Melanocyte of skin (primary cell): ENCODE measurements around the gene TSPEAR. TPM values are rescaled to one million over a fixed set of nuclear protein-coding genes. Genes with fewer than 3 reads are reported as not detected.

Experiments
- total RNA-seq, 2 donors: library from RNA; depleted of rRNA; stranded (reverse); fragments of >200 nt; gene quantifications; 2 replicates each; pipeline ENCODE4 v1.2.3, GENCODE V29; 2012

The TSPEAR gene
- not detected for total RNA-seq

GRCh38 chr21:44711327-44712202 lies at the start of gene TSPEAR:
TSS of gene TSPEAR (minus strand) at chr21:44711572. CDS start at chr21:44711514, 58 bp downstream.

DNA sequence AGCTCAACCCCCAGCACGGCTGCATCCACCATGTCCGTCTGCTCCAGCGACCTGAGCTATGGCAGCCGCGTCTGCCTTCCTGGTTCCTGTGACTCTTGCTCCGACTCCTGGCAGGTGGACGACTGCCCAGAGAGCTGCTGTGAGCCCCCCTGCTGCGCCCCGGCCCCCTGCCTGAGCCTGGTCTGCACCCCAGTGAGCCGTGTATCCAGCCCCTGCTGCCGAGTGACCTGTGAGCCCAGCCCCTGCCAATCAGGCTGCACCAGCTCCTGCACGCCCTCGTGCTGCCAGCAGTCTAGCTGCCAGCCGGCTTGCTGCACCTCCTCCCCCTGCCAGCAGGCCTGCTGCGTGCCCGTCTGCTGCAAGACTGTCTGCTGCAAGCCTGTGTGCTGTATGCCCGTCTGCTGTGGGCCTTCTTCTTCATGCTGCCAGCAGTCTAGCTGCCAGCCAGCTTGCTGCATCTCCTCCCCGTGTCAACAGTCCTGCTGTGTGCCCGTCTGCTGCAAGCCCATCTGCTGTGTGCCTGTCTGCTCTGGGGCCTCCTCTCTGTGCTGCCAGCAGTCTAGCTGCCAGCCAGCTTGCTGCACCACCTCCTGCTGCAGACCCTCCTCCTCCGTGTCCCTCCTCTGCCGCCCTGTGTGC lies 14.1 kb downstream of the TSPEAR start, which contains the start of gene KRTAP10-12:
Gene KRTAP10-12 (plus strand): TSS at position 1 of the 639 bp plus-strand sequence. CDS start 30 bp downstream, at position 31.

GRCh38 chr21:44681861-44682579 lies 29.4 kb downstream of the TSPEAR start, which contains the start of gene KRTAP12-1:
TSS of gene KRTAP12-1 (minus strand) at chr21:44682163. CDS start at chr21:44682123, 40 bp downstream.

GRCh38 chr21:44666401-44667320 lies 44.7 kb downstream of the TSPEAR start, which contains the start of gene KRTAP12-2:
TSS of gene KRTAP12-2 (minus strand) at chr21:44666927. CDS start at chr21:44666886, 41 bp downstream.

DNA sequence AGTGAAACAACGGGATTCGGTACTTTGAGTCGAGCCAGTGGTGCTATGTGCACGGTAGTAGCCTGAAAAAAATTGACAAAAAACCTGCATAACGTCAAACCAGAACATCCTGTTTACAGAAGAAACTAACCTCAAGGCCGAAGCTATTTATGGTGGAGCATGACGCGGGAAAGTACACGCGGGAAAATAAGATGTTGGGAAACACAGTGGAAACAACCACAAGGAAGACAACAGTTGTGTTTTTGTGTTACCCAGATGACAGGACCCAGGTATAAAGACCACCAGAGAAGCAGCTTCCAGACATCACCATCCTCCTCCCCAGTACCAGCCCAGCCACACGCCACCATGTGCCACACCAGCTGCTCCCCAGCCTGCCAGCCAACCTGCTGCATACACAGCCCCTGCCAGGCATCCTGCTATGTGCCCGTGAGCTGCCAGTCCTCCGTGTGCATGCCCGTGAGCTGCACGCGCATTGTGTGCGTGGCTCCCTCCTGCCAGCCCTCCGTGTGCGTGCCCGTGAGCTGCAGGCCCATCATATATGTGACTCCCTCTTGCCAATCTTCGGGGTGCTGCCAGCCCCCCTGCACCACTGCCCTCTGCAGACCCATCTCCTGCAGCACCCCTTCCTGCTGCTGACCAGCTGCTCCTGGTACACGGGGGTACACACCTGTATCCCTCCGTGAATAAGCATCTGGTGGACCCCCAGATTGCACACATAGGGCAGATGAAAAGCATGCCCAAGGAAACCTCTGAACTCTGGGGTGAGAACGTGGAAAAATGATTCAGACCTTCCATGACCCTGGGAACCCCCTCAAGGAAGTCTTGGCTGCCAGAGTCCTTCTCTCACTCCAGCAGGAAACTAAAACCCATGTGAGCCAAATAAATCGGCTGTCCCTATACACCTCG lies 53.5 kb downstream of the TSPEAR start, which contains the start of gene KRTAP12-3:
Gene KRTAP12-3 (plus strand): TSS at position 298 of the 906 bp plus-strand sequence. CDS start 48 bp downstream, at position 346.

DNA sequence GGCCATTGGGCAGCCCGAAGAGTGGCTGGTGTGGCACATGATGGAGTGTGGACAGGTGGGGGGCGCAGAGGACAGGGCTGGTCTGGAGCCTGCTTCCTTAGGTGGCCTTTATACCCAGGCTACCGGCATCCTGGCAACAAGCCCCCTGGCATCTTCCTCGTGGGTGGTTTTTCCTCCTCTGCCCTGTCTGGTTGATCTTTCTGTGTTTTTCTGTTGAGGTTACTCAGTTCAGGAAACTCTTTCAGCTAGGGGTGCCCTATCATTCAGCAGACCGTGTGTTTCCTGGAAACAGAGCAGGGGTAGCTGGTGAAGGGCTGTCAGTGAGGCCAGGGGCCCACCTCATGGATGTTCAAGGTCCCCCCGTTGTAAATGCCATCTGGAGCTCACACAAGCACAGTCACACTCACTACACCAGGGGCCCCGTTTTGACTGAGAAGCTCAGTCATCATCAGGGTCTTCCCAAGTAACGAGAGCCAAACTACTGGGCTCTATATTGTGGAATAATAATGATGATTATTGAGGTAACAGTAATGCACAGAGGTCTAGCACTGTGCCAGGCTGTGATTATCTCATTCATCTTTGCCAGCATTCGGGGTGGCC lies 56.7 kb downstream of the TSPEAR start, which contains the start of gene KRTAP12-4:
Gene KRTAP12-4 (minus strand): TSS at position 84 of the 600 bp plus-strand sequence. CDS start 45 bp downstream, at position 39.

DNA sequence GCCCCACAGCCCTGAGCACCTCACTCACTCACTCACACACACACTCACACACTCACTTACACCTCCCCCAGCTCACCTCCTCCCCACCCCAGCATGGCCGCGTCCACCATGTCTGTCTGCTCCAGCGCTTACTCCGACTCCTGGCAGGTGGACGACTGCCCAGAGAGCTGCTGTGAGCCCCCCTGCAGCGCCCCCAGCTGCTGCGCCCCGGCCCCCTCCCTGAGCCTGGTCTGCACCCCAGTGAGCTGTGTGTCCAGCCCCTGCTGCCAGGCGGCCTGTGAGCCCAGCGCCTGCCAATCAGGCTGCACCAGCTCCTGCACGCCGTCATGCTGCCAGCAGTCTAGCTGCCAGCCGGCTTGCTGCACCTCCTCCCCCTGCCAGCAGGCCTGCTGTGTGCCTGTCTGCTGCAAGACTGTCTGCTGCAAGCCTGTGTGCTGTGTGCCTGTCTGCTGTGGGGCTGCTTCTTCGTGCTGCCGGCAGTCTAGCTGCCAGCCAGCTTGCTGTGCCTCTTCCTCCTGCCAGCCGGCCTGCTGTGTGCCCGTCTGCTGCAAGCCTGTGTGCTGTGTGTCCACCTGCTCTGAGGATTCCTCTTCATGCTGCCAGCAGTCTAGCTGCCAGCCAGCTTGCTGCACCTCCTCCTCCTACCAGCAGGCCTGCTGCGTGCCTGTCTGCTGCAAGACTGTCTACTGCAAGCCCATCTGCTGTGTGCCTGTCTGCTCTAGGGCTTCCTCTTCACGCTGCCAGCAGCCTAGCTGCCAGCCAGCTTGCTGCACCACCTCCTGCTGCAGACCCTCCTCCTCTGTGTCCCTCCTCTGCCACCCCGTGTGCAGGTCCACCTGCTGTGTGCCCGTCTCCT lies 64.8 kb downstream of the TSPEAR start, which contains the start of gene KRTAP10-11:
Gene KRTAP10-11 (plus strand): TSS at position 49 of the 856 bp plus-strand sequence. CDS start 45 bp downstream, at position 94.

DNA sequence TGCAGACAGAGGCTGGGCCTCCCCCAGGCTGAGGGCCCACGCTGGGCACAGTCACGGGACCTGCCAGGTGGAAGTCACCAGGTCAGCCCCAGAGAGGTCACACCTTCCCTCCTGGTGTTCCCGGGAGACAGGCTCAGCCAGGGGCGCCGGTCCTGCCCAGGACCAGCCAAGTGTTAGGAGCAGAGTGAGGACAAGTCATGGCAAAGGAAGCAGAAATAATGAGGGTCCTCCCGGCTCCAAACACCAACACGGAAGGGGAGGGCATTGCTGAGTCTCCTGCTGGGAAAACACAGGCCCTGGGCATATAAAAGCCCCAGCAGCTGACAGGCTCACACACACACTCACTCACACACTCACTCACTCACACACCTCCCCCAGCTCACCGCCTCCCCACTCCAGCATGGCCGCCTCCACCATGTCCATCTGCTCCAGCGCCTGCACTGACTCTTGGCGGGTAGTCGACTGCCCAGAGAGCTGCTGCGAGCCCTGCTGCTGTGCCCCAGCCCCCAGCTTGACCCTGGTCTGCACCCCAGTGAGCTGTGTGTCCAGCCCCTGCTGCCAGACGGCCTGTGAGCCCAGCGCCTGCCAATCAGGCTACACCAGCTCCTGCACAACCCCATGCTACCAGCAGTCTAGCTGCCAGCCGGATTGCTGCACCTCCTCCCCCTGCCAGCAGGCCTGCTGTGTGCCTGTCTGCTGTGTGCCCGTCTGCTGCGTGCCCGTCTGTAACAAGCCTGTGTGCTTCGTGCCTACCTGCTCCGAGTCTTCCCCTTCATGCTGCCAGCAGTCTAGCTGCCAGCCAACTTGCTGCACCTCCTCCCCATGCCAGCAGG lies 74.1 kb downstream of the TSPEAR start, which contains the start of gene KRTAP10-10:
Gene KRTAP10-10 (plus strand): TSS at position 339 of the 833 bp plus-strand sequence. CDS start 62 bp downstream, at position 401.

GRCh38 chr21:44626673-44627143 lies 84.7 kb downstream of the TSPEAR start, which contains the start of gene KRTAP10-9:
TSS of gene KRTAP10-9 (plus strand) at chr21:44627093. CDS start at chr21:44627172, 79 bp downstream.

DNA sequence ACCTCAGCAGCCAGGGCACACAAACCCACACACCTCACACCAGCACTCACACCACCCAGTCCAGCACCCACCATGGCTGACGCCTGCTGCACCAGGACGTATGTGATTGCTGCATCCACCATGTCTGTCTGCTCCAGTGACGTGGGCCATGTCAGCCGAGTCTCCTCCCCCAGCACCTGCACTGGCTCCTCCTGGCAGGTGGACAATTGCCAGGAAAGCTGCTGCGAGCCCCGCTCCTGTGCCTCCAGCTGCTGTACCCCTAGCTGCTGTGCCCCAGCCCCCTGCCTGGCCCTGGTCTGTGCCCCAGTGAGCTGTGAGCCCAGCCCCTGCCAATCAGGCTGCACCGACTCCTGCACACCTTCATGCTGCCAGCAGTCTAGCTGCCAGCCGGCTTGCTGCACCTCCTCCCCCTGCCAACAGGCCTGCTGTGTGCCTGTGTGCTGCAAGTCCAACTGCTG lies 99.3 kb downstream of the TSPEAR start, which contains the start of gene KRTAP10-8:
Gene KRTAP10-8 (plus strand): TSS at position 51 of the 458 bp plus-strand sequence. CDS start 22 bp downstream, at position 73.

GRCh38 chr21:44600118-44600978 lies 111.0 kb downstream of the TSPEAR start, which contains the start of gene KRTAP10-7:
TSS of gene KRTAP10-7 (plus strand) at chr21:44600597. CDS start at chr21:44600622, 25 bp downstream.

GRCh38 chr21:44592446-44593311 lies 118.7 kb downstream of the TSPEAR start, which contains the start of gene KRTAP10-6:
TSS of gene KRTAP10-6 (minus strand) at chr21:44592505. CDS start at chr21:44592484, 21 bp downstream.

DNA sequence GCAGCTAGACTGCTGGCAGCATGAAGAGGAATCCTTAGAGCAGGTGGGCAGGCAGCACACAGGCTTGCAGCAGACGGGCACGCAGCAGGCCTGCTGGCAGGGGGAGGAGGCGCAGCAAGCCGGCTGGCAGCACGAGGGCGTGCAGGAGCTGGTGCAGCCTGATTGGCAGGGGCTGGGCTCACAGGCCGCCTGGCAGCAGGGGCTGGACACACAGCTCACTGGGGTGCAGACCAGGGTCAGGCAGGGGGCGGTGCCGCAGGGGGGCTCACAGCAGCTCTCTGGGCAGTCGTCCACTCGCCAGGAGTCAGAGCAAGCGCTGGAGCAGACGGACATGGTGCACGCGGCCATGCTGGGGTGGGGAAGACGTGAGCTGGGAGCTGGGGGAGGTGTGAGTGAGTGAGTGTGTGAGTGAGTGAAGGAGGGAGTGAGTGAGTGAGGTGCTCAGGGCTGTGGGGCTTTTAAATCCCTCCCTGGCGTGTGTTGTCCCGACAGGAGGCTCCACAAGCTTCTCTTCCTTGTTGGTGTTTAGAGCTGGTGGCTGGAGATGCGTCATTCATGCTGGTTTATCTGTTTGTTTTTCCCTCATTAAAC lies 131.0 kb downstream of the TSPEAR start, which contains the start of gene KRTAP10-5:
Gene KRTAP10-5 (minus strand): TSS at position 374 of the 591 bp plus-strand sequence. CDS start 26 bp downstream, at position 348.

